ENCODE data around the gene GPRIN1.
"Not testable (repeated sequence)": the region's sequence is repeated elsewhere in the genome, so short reads cannot be mapped to it uniquely, and the experiment has no call there.

The GPRIN1 gene

DNA sequence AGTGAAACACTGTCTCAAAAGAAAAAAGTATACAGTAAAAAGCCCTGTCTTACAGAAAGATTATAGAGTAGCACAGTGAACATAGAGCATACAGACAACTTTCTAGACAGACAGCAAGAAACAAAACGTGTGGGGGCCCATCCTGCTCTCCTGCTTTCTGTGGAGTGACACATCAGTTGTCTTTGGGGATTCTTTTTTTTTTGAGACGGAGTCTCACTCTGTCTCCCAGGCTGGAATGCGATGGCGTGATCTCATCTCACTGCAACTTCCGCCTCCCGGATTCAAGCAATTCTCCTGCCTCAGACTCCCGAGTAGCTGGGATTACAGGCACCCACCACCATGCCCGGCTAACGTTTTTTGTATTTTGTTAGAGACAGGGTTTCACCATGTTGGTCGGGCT, 46.0 kb downstream of the GPRIN1 start:
- DNase-seq = no peak

DNA sequence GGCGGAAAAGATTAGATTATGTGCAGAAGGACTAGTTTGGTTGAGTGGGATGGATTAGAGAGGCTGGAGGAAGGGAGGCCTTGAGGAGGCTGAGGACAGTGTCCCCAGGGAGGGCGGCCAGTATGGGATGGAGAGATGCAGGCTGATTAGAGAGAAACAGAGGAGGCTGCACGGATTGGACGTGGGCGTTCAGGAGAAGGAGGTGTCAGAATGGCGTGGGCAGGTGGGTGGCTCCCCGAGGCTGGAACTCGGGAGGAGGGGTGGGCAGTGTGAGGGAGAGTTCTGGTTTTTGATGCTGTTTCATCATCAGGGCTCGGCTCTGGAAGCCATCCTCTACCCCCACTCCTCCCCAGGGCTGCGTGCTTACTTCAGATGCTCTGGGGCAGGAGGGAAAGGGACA, 47.8 kb downstream of the GPRIN1 start:
- no peak for DNase-seq

DNA sequence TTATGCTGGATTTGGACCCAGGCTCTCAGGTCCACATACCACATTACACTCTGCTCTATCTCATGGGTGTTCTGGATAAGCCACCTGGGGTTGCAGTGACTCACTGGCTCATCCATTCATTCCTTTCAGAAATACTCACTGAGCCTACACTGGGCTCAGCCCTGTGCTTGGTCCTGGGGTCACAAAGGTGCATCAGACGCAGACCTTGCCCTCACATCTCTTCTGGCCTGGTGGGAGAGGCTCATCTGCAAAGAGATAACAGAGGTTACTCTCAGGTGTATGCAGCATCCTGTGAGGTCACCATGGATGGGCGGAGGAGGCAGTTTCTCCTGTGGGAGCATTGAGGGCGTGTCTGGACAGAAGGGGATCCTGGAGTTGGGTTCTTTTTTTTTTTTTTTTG, 48.7 kb downstream of the GPRIN1 start:
- DNase-seq = no peak

DNA sequence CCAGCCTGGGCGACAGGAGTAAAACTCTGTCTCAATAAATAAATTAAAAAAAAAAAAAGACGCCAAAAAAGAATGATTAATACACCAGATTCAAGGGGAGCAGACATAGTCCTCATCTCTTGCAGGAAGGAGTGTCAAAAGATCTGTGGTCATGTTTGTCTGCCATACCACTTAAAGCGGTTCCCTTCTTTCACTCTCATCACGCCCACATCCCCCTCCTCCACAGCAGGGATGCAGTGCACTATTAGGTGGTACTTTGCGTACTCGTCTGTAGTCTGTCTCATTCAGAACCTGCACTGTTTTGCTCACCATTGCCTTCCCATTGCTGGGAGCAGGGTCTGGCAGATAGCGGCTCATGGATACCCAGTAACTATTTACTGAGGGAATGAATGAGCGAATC, 49.6 kb downstream of the GPRIN1 start:
- DNase-seq = no peak

DNA sequence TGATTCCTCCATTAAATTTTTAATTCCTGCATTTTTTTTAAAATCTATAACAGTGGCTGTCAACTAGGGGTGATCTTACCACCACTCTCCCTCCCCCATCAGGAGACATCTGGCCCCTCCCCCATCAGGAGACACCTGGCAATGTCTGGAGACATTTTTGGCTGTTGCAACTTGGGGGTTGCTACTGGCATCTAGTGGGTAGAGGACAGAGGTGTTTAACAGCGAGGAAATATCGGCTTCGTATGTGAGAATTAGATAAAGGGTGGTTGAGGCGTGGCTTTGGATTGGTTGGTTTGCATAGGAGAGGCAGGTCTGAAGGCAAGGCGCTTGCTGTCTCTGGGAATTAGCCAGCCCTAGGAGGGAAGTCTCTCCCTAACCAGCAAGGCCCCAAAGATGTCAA, 50.3 kb downstream of the GPRIN1 start:
- DNase-seq = no peak

DNA sequence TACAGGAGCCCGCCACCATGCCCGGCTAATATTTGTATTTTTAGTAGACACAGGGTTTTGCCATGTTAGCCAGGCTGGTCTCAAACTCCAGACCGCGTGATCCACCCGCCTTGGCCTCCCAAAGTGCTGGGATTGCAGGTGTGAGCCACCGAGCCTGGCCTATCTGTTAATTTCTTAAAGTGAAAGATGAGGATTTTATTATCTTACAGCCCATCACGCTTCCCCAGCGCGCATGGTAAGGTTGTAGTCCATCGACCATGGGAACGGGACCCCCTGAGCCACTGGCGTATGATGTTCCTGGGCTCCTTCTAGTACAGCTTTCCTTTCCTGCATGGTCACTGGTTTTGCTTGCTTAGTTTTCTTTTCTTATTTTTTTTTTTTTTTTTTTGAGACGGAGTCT, 52.1 kb downstream of the GPRIN1 start:
- DNase-seq = no peak

DNA sequence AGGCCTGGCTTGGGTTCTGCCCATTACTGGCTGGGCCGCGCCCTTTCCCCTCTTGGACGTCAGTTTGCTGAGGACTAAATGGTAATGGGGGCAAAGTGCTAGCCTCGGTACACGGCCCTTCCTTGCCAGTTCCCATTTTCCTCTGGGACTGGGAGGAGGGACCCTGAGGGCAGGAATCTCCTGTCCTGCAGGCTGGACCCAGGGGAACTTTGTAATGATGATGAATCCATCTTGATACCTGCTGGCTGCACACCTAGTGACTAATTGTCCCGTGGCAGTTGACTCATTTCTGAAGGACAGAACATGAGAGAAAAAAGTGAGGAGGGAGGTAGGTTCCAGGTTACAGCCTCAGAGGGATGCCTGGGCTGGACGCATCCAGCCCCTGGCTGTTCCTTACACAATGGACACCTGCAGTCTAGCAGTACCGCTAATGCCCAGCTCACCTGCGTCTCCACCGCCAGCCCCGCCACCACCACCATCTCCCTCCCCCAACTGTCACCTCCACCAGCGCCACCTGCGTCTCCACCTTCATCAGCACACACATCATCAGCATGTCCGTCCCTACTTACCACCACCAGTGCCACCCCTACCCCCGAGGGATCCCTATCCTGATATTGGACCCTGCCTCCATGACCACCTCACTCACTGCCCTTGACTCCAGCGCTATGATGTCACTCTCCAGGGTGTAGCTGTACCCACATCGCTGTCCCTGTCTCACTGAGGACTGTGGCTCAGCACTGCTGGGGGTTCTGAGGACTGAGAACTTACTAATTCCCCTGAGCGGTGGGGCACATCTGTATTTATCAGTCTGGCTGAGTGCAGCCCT, 56.5 kb downstream of the GPRIN1 start:
- DNase-seq = no peak

DNA sequence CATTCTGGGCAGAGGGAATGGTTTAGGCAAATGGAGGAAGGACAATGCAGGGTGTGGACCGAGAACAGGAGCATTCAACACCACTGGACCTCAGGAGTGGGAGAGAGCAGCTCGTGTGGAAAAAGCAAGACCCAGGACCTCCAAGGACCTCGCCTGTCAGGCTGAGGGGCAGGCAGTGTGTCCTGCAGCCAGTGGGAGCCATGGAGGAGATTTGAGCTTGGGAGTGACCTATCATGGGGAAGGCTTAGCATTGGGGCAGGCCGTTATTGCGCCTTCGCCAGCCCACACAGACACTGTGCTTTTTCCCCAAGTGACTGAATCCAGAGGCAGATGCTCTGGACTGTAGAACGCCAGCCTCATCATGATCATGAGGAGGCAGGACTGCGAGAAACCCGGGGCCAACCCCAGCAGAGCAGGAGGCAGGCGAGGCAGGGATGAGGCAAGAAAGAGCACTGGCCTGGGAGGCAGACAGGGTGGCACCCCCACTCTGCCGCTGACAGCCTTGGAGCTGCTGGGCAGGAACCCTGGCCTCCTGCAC, 57.6 kb downstream of the GPRIN1 start:
- no peak for DNase-seq

DNA sequence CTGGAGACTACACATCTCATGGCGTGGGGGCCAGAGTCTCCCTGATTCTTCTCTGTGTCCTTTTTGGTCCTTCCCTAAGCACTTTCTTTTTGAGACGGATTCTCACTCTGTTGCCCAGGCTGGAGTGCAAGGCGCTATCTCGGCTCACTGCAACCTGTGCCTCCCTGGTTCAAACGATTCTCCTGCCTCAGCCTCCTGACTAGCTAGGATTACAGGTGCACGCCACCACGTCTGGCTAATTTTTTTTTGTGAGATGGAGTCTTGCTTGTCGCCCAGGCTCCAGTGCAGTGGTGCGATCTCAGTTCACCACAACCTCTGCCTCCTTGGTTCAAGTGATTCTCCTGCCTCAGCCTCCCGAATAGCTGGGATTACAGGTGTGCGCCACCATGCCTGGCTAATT, 59.0 kb downstream of the GPRIN1 start:
- not testable (repeated sequence) for DNase-seq

DNA sequence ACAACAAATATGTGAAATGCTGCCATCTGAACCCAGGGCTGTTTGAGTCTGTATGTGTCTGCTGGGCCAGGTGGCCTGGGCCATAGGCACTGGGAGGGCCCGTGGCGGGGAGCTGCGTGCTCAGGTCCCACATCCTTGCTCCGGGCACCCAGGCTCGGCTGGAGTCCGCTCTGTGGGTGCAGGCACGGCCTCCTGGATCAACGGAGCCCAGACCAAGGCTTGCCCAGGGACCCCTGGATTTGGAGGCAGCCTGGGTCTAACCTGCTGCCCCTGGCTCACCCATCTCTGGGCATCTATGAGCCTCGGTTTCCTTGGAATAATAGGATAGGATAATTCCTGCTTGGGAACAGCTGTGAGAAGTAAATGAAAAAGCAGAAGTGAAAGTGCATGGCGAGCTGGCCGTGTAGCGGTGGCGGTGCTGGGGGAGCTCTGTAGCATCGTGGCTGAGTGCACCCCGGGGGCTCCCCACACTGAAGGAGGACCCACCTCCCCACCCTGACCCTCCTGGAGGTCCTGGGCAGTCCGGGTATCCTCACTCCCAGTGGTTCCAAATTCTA, 59.6 kb downstream of the GPRIN1 start:
- no peak for DNase-seq

DNA sequence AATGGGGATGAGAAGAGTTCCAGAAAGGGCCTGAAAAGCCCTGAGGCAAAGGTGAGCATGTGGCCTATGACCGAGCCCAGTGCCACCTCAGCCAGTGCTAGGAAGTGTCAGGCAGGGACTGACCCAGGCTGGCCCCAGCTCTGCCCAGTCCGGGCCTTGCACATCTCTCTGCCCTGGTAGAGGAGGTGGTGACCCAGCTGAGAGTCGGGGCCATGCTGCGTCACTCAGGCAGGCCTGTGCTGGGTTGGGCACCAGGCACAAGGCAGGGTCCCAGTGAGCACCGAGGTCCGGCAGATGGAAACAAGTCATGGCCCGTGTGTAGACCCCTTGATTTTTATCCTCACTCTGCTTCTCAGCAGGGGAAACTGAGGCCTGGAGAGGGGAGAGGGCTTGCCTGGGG, 60.1 kb downstream of the GPRIN1 start:
- no peak for DNase-seq

DNA sequence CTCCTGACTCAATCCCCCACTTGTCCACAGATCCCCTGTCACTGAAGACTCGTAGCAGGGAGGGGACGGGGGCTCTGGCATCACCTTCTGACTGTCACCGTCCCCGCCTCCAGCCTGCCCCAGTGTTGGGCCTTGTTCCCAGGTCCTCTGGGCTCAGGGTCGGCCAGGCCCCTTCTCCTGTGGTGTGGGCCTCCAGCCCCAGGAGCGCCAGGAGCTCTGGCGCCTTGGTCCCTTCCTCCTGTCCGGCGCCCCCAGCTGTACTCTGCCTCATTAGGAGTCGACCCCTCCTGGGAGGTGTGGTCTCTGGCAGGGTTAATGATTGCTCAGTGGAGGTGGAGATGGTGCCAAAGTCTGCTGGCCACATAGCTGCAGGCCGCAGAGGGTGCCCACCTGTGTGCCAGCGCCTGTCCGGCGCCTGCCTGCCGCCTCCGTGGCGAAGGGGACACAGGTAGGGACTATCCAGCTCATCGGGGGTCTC, 61.0 kb downstream of the GPRIN1 start, which contains the start of gene CDHR2:
CDHR2 (plus strand) TSS at position 376 of the 478 bp plus-strand sequence. CDS start 16,011 bp downstream, outside the sequence.
- DNase-seq = no peak

DNA sequence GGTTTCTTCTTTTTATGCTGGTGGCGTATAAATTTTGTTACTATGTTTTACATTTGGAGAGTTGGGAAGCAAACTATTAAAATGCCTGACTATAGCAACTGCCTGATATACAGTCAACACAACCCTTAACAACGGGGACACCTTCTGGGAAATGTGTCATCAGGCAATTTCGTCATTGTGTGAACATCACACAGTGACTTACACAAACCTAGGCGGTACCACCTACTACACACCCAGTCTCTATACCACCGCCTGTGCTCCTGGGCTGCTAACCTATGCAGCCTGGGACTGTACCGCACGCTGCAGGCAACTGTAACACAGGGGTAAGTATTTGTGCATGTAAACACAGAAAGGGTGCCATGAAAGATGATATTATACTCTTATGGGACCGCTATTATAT, 62.2 kb downstream of the GPRIN1 start:
- no peak for DNase-seq
